ENCODE data around the gene CFHR4. TPM values are rescaled to one million over a fixed set of nuclear protein-coding genes. Genes with fewer than 3 reads are reported as not detected.

Gene CFHR4
- polyA plus RNA-seq, 1 donor from 2014 or later, result not detected

Other genes starting within 250 kb of the CFHR4 start
- not detected for gene CFH, start 236.0 kb upstream of the CFHR4 start, polyA plus RNA-seq
- not detected for gene CFHR3, start 113.2 kb upstream of the CFHR4 start, polyA plus RNA-seq
- not detected for gene CFHR1, start 68.3 kb upstream of the CFHR4 start, polyA plus RNA-seq
- not detected for gene CFHR2, start 55.7 kb downstream of the CFHR4 start, polyA plus RNA-seq
- gene CFHR5, start 89.5 kb downstream of the CFHR4 start, polyA plus RNA-seq, result not detected
- gene F13B, start 179.2 kb downstream of the CFHR4 start, polyA plus RNA-seq, result not detected